DMS 273 (cell line): Measurements from ENCODE around the gene RAB18.
"Not testable (repeated sequence)": the region's sequence is repeated elsewhere in the genome, so short reads cannot be mapped to it uniquely, and the experiment has no call there.

Source experiments
- DNase-seq: peaks from one replicate; lab custom pipeline; 2025; ENCODE audit not compliant: unreplicated experiment; lab: John Stamatoyannopoulos, UW

Gene RAB18

GRCh38 chr10:27504007-27504807 is at the start of gene RAB18:
Gene RAB18, plus strand, starts transcription at chr10:27504304. Its CDS starts 66 bp downstream, at chr10:27504370.
- peak; percentile 98 for DNase-seq

DNA sequence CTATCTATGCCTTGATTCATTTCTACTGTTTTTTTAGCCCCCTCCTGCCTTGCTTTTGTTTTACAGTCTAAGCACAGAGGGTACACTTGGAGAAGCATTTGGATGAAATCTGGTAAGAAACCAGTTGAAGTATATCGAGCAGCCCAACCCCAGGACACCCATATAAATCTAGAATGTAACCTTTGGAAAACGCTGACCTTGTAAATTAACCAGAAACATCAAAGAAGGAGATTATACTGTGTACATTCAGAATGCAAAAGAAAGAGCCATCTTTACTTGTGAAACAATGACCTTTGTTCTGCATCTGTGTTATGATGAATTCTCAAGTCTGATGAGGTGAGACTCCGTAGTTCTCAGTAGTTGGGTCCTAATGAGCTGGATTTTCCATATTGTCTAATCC is 49.3 kb upstream of the RAB18 start:
- no peak for DNase-seq

DNA sequence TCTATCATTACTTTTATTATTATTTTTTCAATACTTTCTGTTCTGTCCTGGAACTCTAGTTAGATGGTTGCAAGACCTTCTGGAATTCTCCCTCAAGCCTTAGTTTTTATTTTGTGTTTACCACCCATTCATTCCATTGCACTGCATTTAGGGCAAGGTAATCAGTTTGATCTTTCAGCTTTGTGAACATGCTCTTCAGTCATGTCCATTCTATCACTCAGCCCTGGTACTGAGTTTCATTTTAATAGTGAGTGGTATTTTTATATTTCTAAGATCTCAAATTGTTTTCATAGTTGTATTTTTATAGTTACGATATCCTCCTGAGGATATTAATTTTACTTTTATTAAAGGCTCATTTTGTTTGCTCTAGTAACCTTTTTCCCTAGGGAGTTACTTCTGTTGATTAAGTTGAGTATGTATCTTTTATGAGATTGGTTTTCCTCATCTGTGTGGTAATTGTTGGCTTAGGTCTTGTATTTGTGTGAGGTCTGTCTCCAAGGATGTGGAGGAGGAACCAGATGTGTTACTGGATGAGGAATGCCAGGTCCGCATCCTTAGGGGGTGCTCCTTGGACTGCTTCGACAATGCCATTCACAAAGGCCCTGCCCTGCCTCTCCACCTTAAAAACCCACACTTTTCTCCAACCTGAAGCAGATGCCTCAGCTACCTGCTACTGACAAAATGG is 46.7 kb upstream of the RAB18 start:
- no peak for DNase-seq

DNA sequence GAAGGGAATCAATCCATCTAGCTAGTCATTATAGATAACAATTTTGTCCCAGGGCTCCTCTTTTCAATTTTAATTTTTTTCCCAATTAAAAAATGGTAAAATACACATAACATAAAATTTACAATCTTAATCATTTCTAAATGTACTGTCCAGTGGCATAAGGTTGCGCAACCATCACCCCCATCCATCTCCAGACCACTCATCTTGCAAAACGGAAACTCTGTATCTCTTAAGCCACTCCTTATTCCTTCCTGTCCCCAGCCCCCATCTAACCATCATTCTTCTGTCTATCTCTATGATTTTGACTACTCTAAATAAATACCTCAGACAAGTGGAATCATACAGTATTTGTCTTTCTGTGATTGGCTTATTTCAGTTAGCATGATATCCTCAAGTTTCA is 46.1 kb upstream of the RAB18 start:
- DNase-seq: no peak

DNA sequence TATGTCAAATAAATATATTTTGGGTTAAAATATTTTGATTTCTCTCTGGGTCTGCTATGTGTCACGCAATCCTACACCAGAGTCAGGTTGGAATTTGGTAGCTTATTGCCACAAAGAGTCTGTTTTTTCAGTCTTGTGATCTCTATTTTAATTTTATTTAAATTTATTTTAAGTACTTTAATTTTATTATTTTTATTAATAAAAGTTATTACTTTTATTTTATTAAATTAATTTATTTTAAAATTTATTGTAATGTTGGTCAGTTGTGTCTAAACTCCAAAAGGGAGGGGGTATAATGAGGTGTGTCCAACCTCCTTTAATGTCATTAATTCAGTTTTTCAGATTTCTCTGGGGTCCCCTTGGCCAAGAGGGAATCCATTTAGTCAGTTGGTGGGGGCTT is 42.8 kb upstream of the RAB18 start:
- no peak for DNase-seq

DNA sequence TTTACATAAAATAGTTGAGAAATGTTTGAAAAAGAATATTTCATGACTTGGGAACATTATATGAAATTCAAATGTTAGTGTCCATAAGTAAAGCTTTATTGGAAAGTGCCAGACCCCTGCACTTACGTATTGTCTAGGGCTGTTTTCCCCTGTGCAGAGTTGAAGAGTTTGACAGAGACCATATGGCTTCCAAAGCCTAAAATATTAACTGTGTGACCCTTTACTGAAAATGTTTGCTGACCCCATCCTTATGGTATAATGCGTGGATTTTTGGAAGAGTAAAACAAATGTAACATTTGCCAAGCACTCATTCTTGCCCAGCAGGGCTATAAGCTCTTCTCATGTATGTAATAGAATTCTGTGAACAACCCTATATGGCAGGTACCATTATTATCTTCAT is 40.1 kb upstream of the RAB18 start:
- no peak for DNase-seq

DNA sequence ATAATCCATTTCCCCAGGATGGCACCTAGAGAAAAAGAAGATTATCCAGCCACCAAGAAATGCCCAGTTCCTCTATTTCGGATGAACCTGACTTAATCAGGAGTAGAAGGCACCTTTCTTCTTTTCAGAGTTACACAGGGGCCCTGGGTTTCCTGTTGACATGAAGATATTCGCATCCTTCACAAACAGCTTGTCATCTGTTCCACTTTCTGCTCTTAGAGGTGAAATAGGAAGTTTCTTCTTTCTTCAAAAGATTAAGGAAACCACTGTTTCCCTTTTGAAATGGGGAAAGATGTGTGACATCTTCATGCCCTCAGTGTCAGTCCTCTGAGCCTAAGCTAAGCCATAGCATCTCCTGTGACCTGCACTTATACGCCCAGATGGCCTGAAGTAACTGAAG is 39.1 kb upstream of the RAB18 start:
- DNase-seq: no peak

- DNase-seq: not testable (repeated sequence)
Observed at GRCh38 chr10:27465596-27465995, 38.5 kb upstream of the RAB18 start.

DNA sequence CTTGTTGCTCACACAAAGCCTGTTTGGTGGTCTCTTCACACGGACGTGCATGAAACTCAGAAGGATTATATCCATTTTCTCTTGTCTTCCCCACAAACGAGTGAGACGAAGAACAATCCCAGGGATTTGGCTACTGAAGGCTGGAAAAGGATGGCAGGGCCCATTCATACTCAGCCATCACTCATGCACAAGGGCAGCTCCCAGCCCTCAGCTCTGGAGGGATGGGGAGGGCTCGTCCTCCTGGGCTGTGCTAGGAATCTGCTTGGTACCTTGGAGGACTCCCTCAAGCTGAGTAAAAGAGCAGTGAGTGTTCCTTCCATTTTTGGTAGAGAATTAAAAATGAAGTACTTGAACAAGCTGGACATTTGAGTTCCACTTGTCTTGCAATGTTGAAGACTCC is 33.2 kb upstream of the RAB18 start:
- no peak for DNase-seq

DNA sequence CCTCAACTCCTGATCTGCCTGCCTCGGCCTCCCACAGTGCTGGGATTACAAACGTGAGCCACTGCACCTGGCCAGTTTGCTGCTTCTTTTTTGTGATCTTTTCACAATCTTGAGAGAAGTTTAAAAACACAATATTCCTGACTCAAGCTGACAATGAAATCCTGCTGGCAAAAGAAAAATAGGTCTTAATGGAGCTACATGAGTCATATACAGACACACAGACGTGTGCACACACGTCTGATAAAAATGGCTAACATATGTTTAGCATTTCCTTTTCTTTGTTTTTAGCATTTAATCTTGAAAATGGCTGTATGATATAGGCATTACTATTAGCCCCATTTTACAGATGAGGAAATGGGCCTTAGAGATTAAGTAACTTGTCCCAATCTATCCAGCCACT is 29.4 kb upstream of the RAB18 start:
- DNase-seq: no peak

GRCh38 chr10:27479016-27479415 is 25.1 kb upstream of the RAB18 start:
- DNase-seq: no peak

DNA sequence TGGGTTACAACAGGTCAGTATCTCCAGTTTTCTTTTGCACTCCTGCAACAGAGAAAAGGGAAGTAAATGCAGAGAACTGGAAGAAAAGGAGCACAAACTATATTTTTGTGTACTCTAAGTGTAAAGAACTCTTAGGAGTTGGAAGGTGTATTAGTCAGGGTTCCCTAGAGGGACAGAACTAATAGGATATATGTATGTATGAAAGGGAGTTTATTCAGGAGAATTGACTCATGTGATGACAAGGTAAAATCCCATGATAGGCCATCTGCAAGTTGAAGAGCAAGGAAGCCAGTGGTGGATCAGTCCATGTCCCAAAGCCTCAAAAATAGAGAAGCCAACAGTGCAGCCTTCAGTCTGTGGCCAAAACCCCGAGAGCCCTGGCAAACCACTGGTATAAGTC is 22.6 kb upstream of the RAB18 start:
- DNase-seq: no peak

GRCh38 chr10:27482984-27483956 is 20.8 kb upstream of the RAB18 start:
- DNase-seq: peak; percentile 14

DNA sequence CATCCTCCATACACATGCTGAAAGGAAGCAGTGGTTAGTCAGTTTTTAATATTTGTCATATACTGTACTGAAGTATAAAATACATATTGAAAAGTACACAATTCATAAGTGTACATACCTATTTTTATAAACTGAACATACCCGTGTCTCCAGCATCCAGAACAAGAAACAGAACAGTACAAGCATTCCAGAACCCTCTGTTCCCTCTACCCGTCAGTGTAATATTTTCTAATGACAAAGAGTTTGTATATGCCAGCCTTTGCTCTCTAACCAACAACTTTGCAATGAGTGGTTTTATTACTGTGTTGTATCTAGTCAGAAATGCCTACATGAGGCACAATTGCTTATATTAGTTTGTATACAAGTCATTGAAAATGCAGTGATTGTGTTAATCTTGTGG is 18.7 kb upstream of the RAB18 start:
- no peak for DNase-seq

DNA sequence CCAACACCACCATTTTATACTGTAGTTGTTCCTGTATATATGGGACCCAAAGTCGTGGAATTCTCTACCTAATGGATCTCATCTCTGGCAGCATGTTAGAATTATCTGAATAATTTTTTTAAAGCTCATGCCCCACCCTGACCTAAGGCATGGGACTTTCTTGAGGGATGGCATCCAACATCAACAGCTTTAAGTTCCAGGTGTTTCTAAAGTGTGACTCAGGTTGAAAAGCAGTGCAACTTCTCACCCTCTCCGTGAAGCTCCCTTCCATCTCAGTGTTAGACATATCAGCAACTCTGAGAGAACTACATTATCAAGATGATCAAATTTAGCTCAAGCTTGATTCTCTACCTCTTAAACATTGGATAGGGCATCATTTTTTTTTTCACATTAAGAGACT is 18.1 kb upstream of the RAB18 start:
- no peak for DNase-seq

DNA sequence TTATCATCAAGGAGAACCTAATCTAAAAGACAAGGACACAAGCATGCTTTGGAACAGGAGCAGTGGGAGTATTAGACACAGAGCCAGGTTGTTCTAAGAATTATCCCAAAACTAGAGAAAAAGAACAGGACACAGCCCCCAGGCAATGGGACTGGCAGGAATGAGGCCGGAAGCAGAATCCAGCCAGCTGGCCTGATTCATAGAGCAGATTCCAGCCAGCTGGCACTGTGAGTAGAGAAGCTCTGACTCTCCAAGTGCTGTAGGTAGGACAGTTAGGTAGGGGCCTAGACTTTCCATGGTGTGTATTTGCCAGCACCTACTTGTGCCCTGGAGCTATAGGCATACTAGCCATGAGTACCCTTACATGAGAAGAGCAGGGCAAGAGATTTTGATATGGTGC is 13.3 kb upstream of the RAB18 start:
- DNase-seq: peak; percentile 1

GRCh38 chr10:27494116-27494805 is 9.8 kb upstream of the RAB18 start:
- DNase-seq: no peak

DNA sequence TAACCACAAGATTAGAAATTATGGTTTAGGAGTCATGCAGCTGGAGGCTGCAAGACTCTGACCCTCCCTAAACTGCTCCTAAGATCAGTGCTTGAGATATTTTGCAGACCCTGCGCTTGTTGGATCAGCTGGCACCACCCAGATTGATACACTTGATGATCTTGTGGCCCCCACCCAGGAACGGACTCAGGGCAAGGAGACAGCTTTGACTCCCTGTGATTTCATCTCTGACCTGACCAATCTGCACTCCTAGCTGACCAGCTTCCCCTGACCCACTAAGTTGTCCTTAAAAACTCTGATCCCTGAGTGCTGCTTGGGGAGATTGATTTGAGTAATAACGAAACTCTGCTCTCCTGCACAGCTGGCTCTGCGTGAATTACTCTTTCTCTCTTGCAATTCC is 8.0 kb upstream of the RAB18 start:
- no peak for DNase-seq

DNA sequence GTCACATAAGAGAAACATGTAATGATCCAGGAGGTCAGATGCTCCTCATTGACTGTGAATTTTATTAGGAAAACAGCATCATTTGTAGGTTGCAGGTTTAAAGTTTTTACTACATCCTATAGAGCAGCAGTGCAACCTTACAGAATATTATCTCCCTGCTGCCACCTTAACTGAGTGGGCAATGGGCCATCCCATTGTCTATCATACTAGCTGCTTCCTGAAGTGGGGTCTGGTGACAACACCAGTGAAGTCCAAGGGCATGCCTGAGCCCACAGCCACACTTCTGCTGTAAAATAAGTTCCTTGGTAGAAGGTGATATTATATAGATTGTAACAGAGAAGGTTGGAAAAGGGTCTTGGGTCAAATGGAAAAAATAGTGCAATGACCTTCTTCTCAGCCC is 4.0 kb upstream of the RAB18 start:
- no peak for DNase-seq

- DNase-seq: no peak
Observed at GRCh38 chr10:27500886-27501285, 3.2 kb upstream of the RAB18 start.

- no peak for DNase-seq
Observed at GRCh38 chr10:27503498-27504006, 552 bp upstream of the RAB18 start.
